HG02938 (cell line): Measurements from ENCODE around the gene FGD5.
A peak's percentile ranks its signal among the peaks of the same experiment; 100 is the strongest.

Experiments used
- ATAC-seq: cut with Tn5 transposase; IDR thresholded peaks from one replicate; pipeline ENCODE4 v1.9.1; 2021; ENCODE audit warnings: mild to moderate bottlenecking, moderate library complexity; ENCODE audit not compliant: unreplicated experiment

FGD5 gene

GRCh38 chr3:14923476-14923875, 104.7 kb downstream of the FGD5 start:
- no peak for ATAC-seq

GRCh38 chr3:14925729-14926591, 107.2 kb downstream of the FGD5 start:
- ATAC-seq: no peak

- no peak for ATAC-seq
These were observed 107.8 kb downstream of the FGD5 start for GRCh38 chr3:14926592-14926991.

- ATAC-seq: no peak
These were observed 108.5 kb downstream of the FGD5 start for GRCh38 chr3:14927308-14927707.

GRCh38 chr3:14929310-14930074, 110.7 kb downstream of the FGD5 start:
- ATAC-seq: no peak

- ATAC-seq: no peak
These were observed 115.2 kb downstream of the FGD5 start for GRCh38 chr3:14933820-14934425.

GRCh38 chr3:14935592-14936345, 117.0 kb downstream of the FGD5 start:
- ATAC-seq: no peak

GRCh38 chr3:14938954-14939353, 120.2 kb downstream of the FGD5 start:
- ATAC-seq: no peak

GRCh38 chr3:14941871-14942270, 123.1 kb downstream of the FGD5 start:
- no peak for ATAC-seq

- no peak for ATAC-seq
These were observed 124.3 kb downstream of the FGD5 start for GRCh38 chr3:14943042-14943441.

GRCh38 chr3:14946236-14946635, 127.5 kb downstream of the FGD5 start:
- ATAC-seq: no peak

GRCh38 chr3:14946739-14947099, 128.0 kb downstream of the FGD5 start:
- no peak for ATAC-seq

GRCh38 chr3:14947100-14947885, 128.5 kb downstream of the FGD5 start, which contains the start of gene NR2C2:
NR2C2 (plus strand) TSS chr3:14947583; CDS start chr3:15003915, 56,332 bp downstream.
- ATAC-seq: peak; percentile 39

- peak; percentile 85 for ATAC-seq
These were observed 129.3 kb downstream of the FGD5 start for GRCh38 chr3:14947886-14948608.

- no peak for ATAC-seq
These were observed 129.9 kb downstream of the FGD5 start for GRCh38 chr3:14948609-14949038.

- ATAC-seq: no peak
These were observed 130.4 kb downstream of the FGD5 start for GRCh38 chr3:14949126-14949525.

GRCh38 chr3:14950274-14950673, 131.5 kb downstream of the FGD5 start:
- ATAC-seq: no peak

- no peak for ATAC-seq
These were observed 138.4 kb downstream of the FGD5 start for GRCh38 chr3:14957153-14957552.

GRCh38 chr3:14957925-14958324, 139.2 kb downstream of the FGD5 start:
- ATAC-seq: no peak
